NCI-H187 treated with DMSO at 0.1 percent for 48 hours (cell line): Measurements from ENCODE around the gene FMO3.

Source experiments
- DNase-seq: peaks from one replicate; lab custom pipeline; 2025; lab: John Stamatoyannopoulos, UW

Gene FMO3

DNA sequence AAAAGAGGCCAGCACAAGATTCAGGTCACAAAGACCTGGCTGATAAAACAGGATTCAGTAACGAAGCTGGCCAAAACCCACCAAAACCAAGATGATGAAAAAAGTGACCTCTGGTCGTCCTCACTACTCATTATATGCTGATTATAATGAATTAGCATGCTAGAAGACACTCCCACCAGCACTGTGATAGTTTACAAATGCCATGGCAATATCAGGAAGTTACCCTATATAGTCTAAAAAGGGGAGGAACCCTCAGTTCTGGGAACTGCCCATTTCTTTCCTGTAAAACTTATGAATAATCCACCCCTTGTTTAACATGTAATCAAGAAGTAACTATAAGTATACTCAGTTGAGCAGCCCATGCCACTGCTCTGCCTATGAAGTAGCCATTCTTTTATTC, 68.4 kb downstream of the FMO3 start:
- DNase-seq: no peak

DNA sequence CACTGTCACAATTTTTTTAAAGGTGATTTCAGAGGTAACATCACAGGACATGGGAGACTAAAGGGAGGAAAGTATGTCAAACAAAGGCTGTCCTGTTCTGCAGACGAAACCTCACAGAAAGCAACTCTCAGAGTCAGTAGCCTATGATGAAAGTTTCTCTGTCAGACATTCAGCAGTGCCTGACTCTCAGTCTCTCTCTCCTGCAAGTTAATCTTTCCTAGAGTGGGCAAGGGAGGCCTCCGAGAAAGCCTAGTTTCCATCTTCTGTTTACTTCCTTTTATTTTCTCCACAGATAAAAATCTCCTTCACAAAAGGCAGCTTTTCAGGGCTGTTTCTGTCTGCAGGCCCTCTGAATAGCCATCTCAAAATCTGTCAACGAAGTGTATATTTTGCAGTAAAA, 69.5 kb downstream of the FMO3 start:
- DNase-seq: no peak

DNA sequence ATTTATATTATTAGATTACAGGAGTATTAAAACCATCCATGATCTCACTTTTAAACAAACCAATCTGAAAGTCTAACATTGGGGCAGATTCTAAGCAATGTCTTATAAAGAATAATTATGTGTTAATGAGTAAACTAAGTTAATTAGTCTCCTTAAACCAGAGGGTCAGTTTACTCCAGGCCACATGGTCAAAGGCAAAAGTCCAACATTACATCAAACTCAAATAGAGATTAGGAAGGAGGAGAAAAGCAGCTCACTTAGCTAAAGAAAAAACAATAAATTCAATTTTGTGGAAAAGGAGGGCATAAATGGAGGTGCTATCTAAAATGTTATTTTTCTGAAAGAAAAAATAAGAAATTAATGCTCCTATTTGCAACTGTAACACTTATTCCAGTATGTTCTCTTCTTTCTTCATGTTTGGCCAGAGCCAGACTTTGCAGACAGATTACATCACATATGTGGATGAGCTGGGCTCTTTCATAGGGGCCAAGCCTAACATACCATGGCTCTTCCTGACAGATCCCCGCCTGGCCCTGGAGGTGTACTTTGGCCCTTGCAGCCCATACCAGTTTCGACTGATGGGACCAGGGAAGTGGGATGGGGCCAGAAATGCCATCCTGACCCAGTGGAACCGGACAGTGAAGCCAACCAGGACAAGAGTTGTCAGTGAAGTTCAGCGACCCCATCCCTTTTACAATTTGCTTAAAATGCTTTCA, 70.1 kb downstream of the FMO3 start:
- DNase-seq: no peak

DNA sequence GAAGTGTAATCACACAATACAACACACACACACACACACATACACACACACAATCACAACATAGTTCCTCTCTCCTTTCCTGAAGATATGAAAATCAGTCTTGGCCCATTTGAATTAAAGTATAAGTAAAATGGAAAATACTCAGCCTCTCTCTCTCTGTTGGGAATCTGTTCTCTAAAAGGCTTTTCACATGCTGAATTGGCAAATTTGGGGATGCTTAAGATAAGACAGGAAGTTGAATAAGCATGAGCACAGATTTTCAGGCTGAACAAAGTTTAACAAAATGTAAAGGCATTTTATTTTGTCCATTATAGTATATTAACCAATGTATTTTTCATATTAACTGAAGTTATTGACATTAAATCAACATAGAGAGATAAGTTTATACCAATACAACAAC, 70.7 kb downstream of the FMO3 start:
- no peak for DNase-seq

DNA sequence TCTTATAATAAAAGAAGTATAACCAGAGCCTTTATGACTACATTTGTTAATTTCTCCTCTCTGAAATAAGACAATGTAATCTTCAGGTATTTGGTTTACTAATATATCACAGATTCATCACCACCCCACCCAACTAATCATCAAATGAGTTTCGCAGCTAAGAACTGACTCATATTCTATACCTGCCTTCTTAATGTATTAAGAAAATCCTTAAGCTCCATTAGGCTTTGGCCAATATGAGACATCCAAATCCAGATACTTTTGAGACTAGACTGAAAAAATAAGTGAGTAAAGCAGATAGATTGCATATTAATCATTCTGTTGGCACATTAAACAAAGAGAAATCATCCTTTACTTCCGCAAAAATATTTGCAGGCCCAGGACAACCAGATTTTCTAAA, 75.7 kb downstream of the FMO3 start:
- no peak for DNase-seq
